ENCODE results near the gene FILIP1L.

The FILIP1L gene

DNA sequence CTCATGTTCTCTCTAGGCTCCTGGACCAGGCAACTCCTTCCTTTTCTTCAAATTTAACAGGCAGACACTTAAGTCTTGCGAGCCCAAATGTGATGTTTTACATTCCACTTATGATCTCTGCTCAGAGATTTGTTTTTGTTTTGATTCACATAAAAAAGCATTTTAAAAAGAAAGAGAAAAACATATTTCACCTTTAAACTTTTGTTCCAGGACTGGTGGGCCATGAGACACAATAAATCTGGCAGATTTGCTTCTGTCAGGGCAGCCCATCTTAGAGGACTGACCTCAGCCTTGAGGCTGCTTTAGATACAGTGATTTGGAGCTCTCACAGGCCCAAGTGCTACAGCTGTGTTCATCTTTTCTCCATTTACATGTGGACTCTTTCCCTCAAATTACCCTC lies 244.7 kb downstream of the FILIP1L start:
- Histone ChIP-seq H3K27ac (ENCODE audit: low read length) (no peak overlapping the region), H2AFZ (ENCODE audit: low read depth, low read length) (no peak overlapping the region), H3K4me1 (ENCODE audit: insufficient read depth, low read length) (peaks cover 19% of the 10 kb centered on the region), H3K4me3 (ENCODE audit: low read depth in 1 of 2, low read length in 2 of 2) (no peak overlapping the region), H3K27me3 (ENCODE audit: insufficient read depth, low read length, poor library complexity) (no peaks in the 10 kb centered on the region), H3K36me3 (ENCODE audit: insufficient read depth, low read length) (no peaks in the 10 kb centered on the region), H4K20me1 (ENCODE audit: insufficient read depth, low read length) (peaks cover 30% of the 10 kb centered on the region; the same call in 1 of the 2 replicates), H3K9ac (ENCODE audit: low read depth, low read length) (no peak overlapping the region), H3K9me3 (ENCODE audit: insufficient read depth, low read length, severe bottlenecking) (no peaks in the 10 kb centered on the region), H3K4me2 (ENCODE audit: insufficient read depth, low read length) (no peak overlapping the region), H3K79me2 (ENCODE audit: insufficient read depth, low read length) (no peaks in the 10 kb centered on the region)
- DNase-seq (no peak), ATAC-seq (ENCODE audit: insufficient read depth, low read depth) (no peak)
- TF ChIP-seq EZH2 (IDR thresholded peaks at IDR 0.05; ENCODE audit: borderline replicate concordance, low read depth, low read length, severe bottlenecking) = no peak
- TF ChIP-seq, protein P1, sequence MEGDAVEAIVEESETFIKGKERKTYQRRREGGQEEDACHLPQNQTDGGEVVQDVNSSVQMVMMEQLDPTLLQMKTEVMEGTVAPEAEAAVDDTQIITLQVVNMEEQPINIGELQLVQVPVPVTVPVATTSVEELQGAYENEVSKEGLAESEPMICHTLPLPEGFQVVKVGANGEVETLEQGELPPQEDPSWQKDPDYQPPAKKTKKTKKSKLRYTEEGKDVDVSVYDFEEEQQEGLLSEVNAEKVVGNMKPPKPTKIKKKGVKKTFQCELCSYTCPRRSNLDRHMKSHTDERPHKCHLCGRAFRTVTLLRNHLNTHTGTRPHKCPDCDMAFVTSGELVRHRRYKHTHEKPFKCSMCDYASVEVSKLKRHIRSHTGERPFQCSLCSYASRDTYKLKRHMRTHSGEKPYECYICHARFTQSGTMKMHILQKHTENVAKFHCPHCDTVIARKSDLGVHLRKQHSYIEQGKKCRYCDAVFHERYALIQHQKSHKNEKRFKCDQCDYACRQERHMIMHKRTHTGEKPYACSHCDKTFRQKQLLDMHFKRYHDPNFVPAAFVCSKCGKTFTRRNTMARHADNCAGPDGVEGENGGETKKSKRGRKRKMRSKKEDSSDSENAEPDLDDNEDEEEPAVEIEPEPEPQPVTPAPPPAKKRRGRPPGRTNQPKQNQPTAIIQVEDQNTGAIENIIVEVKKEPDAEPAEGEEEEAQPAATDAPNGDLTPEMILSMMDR (IDR thresholded peaks at IDR 0.05; ENCODE audit: borderline replicate concordance, extremely low read depth, low read length, poor library complexity, severe bottlenecking) = no peak

DNA sequence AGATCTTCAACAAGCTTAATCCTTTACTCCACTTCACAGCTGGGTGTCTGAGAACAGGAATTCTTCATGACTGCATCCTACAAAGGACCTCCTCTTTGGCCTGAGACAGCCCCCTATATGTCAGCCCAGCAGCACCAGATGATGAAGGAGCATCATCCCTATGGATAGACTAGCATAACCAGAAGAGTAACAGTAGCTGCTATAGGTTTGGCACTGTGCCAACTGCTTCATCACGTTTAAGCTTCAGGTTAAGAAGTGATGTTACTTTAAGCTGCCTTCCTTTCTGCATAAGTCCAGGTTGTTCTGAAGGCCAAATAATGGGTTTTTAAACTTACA lies 246.0 kb downstream of the FILIP1L start:
- no peak for ATAC-seq (ENCODE audit: insufficient read depth, low read depth)
- Histone ChIP-seq H3K27me3 (ENCODE audit: insufficient read depth, low read length, poor library complexity) (no peaks in the 10 kb centered on the region), H3K9ac (ENCODE audit: low read depth, low read length) (no peak overlapping the region), H3K9me3 (ENCODE audit: insufficient read depth, low read length, severe bottlenecking) (no peaks in the 10 kb centered on the region), H2AFZ (ENCODE audit: low read depth, low read length) (no peak overlapping the region), H4K20me1 (ENCODE audit: insufficient read depth, low read length) (peaks cover 30% of the 10 kb centered on the region; the same call in 1 of the 2 replicates), H3K36me3 (ENCODE audit: insufficient read depth, low read length) (no peaks in the 10 kb centered on the region), H3K4me1 (ENCODE audit: insufficient read depth, low read length) (peaks cover 19% of the 10 kb centered on the region), H3K79me2 (ENCODE audit: insufficient read depth, low read length) (no peaks in the 10 kb centered on the region), H3K4me3 (ENCODE audit: low read depth in 1 of 2, low read length in 2 of 2) (no peak overlapping the region), H3K4me2 (ENCODE audit: insufficient read depth, low read length) (no peak overlapping the region), H3K27ac (ENCODE audit: low read length) (no peak overlapping the region)
- TF ChIP-seq EZH2 (IDR thresholded peaks at IDR 0.05; ENCODE audit: borderline replicate concordance, low read depth, low read length, severe bottlenecking) = no peak
- TF ChIP-seq, protein P1 (IDR thresholded peaks at IDR 0.05; ENCODE audit: borderline replicate concordance, extremely low read depth, low read length, poor library complexity, severe bottlenecking) = no peak
- DNase-seq = no peak

DNA sequence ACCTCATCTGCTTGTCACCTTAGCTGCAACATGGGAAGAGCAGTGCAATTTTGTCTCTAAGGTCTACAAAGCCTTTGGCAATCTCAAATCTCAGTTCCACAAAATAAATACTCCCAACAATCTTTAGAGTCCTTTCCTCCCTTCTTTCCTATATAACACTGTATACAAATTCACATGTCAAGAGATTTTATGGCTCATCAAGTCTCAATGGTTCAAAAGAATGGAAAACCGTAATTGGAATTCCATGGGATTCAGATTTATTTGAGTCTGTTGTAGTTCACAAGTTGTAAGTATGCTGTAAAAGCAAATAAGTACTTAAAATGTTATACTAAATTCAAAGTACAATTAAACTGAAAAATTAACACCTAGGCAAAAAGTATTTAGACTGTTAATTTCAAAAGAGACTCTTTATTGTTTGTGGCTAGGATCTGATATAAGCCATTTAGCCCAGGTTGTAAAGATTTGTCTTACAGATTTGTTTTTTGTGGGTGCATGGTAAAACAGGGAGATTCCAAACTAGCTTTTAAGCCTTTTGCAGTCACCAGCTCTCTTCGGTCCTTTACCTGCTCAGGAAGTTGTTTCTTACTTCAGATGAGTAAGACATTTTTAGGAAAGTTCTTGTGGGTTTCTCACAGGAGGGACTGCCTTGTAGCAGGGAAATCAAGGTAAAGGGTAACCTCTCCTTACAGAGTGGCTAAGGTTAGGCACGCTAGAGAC lies 246.5 kb downstream of the FILIP1L start:
- Histone ChIP-seq H4K20me1 (ENCODE audit: insufficient read depth, low read length) (peaks cover 30% of the 10 kb centered on the region; the same call in 1 of the 2 replicates), H3K4me2 (ENCODE audit: insufficient read depth, low read length) (no peak overlapping the region), H3K27me3 (ENCODE audit: insufficient read depth, low read length, poor library complexity) (peaks cover 2% of the 10 kb centered on the region), H3K79me2 (ENCODE audit: insufficient read depth, low read length) (no peaks in the 10 kb centered on the region), H2AFZ (ENCODE audit: low read depth, low read length) (no peak overlapping the region), H3K4me1 (ENCODE audit: insufficient read depth, low read length) (peaks cover 19% of the 10 kb centered on the region), H3K9me3 (ENCODE audit: insufficient read depth, low read length, severe bottlenecking) (no peaks in the 10 kb centered on the region), H3K4me3 (ENCODE audit: low read depth in 1 of 2, low read length in 2 of 2) (no peak overlapping the region), H3K36me3 (ENCODE audit: insufficient read depth, low read length) (no peaks in the 10 kb centered on the region), H3K27ac (ENCODE audit: low read length) (no peak overlapping the region), H3K9ac (ENCODE audit: low read depth, low read length) (no peak overlapping the region)
- DNase-seq (no peak), ATAC-seq (ENCODE audit: insufficient read depth, low read depth) (no peak)
- no peak for TF ChIP-seq EZH2 (IDR thresholded peaks at IDR 0.05; ENCODE audit: borderline replicate concordance, low read depth, low read length, severe bottlenecking)
- TF ChIP-seq, protein P1 (IDR thresholded peaks at IDR 0.05; ENCODE audit: borderline replicate concordance, extremely low read depth, low read length, poor library complexity, severe bottlenecking) = no peak
